ENCODE results near the gene NR2E3. TPM values are rescaled to one million over a fixed set of nuclear protein-coding genes. Genes with fewer than 3 reads are reported as not detected.
A peak's percentile ranks its signal among the peaks of the same experiment; 100 is the strongest.

NR2E3 gene
- polyA plus RNA-seq, 3 donors, result not detected

- no peaks in the 10 kb centered on the region for H3K79me2 ChIP-seq (ENCODE audit: insufficient read depth, low read length)
- no peaks in the 10 kb centered on the region for H3K36me3 Mint-ChIP-seq
- H3K9me3 ChIP-seq (replicated peaks in 1 of 2; ENCODE audit: control insufficient read depth in 1 of 2, insufficient read depth in 1 of 2, low read length in 2 of 2), result no peaks in the 10 kb centered on the region
- peaks cover 2 to 6% (median 3%) of the 10 kb centered on the region in 3 donors for H3K27me3 Mint-ChIP-seq (ENCODE audit: low read depth in 3 of 3)
- DNase-seq, result no peak
- 42% methylated on average over 2 of the region's 10 CpGs for WGBS (ENCODE audit: insufficient coverage)
- no peak overlapping the region for H2AFZ ChIP-seq (ENCODE audit: insufficient read depth, low read depth, low read length, poor library complexity, severe bottlenecking)
- no peak overlapping the region for H3K27ac Mint-ChIP-seq
- no peak overlapping the region for H3K4me2 ChIP-seq (replicated peaks; ENCODE audit: extremely low read depth, low read length, poor library complexity, severe bottlenecking)
- H3K4me3 ChIP-seq (replicated peaks in 1 of 3; ENCODE audit: low read depth in 2 of 3, low read length in 3 of 3), result no peak overlapping the region
- H3K4me1 ChIP-seq (ENCODE audit: control insufficient read depth in 1 of 2, insufficient read depth in 2 of 2, low read length in 2 of 2), result peaks cover 0 to 4% of the 10 kb centered on the region in 2 donors
- H3K4me3 Mint-ChIP-seq, result no peak overlapping the region
- TF ChIP-seq CTCF (IDR thresholded peaks at IDR 0.05), result no peak
- intact Hi-C loops (cut with micrococcal nuclease), result loop anchor here in 1 of 2 donors (5.0 kb wide), 1 partner anchor 375 kb away; no protein-coding TSS in a partner anchor
- no peak overlapping the region for H3K27ac ChIP-seq (ENCODE audit: low read depth in 1 of 2, low read length in 2 of 2)
- no peaks in the 10 kb centered on the region for H3K36me3 ChIP-seq (replicated peaks in 1 of 2; ENCODE audit: control insufficient read depth in 1 of 2, insufficient read depth in 2 of 2, low read length in 2 of 2)
- no peaks in the 10 kb centered on the region for H3K27me3 ChIP-seq (ENCODE audit: control insufficient read depth in 2 of 2, insufficient read depth in 2 of 2, low read length in 2 of 2)
- H4K20me1 ChIP-seq (ENCODE audit: insufficient read depth, low read length), result no peaks in the 10 kb centered on the region
- no peaks in the 10 kb centered on the region for H3K9me3 Mint-ChIP-seq
- no peak overlapping the region for H3K9ac ChIP-seq (ENCODE audit: insufficient read depth, low read length, poor library complexity, severe bottlenecking)
- H3K4me1 Mint-ChIP-seq, result peaks cover 8% of the 10 kb centered on the region
Observed at GRCh38 chr15:71782422-71783165, 27.8 kb upstream of the NR2E3 start.

- Histone ChIP-seq H2AFZ (ENCODE audit: insufficient read depth, low read depth, low read length, poor library complexity, severe bottlenecking) (no peak overlapping the region), H3K9ac (ENCODE audit: insufficient read depth, low read length, poor library complexity, severe bottlenecking) (no peak overlapping the region), H3K27ac (ENCODE audit: low read depth in 1 of 2, low read length in 2 of 2) (no peak overlapping the region), H3K9me3 (replicated peaks in 1 of 2; ENCODE audit: control insufficient read depth in 1 of 2, insufficient read depth in 1 of 2, low read length in 2 of 2) (no peaks in the 10 kb centered on the region), H3K4me1 (ENCODE audit: control insufficient read depth in 1 of 2, insufficient read depth in 2 of 2, low read length in 2 of 2) (peaks cover 0 to 4% of the 10 kb centered on the region in 2 donors), H3K79me2 (ENCODE audit: insufficient read depth, low read length) (no peaks in the 10 kb centered on the region), H3K36me3 (replicated peaks in 1 of 2; ENCODE audit: control insufficient read depth in 1 of 2, insufficient read depth in 2 of 2, low read length in 2 of 2) (no peaks in the 10 kb centered on the region), H4K20me1 (ENCODE audit: insufficient read depth, low read length) (no peaks in the 10 kb centered on the region), H3K27me3 (ENCODE audit: control insufficient read depth in 2 of 2, insufficient read depth in 2 of 2, low read length in 2 of 2) (no peaks in the 10 kb centered on the region), H3K4me3 (replicated peaks in 1 of 3; ENCODE audit: low read depth in 2 of 3, low read length in 3 of 3) (no peak overlapping the region), H3K4me2 (replicated peaks; ENCODE audit: extremely low read depth, low read length, poor library complexity, severe bottlenecking) (no peak overlapping the region)
- Mint-ChIP-seq H3K4me1 (peaks cover 8% of the 10 kb centered on the region), H3K4me3 (no peak overlapping the region), H3K27ac (no peak overlapping the region), H3K36me3 (no peaks in the 10 kb centered on the region), H3K9me3 (no peaks in the 10 kb centered on the region), H3K27me3 (ENCODE audit: low read depth in 3 of 3) (peaks cover 2 to 6% (median 3%) of the 10 kb centered on the region in 3 donors)
- intact Hi-C loops (cut with micrococcal nuclease), result loop anchor here in 1 of 2 donors (5.0 kb wide), 1 partner anchor 373 kb away; no protein-coding TSS in a partner anchor
- no peak for DNase-seq
- peak; percentile 44 for TF ChIP-seq CTCF (IDR thresholded peaks at IDR 0.05)
- WGBS (ENCODE audit: insufficient coverage), result 69% methylated on average over 5 of the region's 6 CpGs
Observed at GRCh38 chr15:71784719-71785118, 25.6 kb upstream of the NR2E3 start.

All from CD14-positive monocyte (primary cell).